GM18519 (cell line): ENCODE data around the gene FBXO41.

Experiments
- ATAC-seq: cut with Tn5 transposase; IDR thresholded peaks from one replicate; pipeline ENCODE4 v1.9.1; 2021; ENCODE audit warnings: mild to moderate bottlenecking, moderate library complexity; ENCODE audit not compliant: unreplicated experiment, low FRiP score

The FBXO41 gene, protein sequence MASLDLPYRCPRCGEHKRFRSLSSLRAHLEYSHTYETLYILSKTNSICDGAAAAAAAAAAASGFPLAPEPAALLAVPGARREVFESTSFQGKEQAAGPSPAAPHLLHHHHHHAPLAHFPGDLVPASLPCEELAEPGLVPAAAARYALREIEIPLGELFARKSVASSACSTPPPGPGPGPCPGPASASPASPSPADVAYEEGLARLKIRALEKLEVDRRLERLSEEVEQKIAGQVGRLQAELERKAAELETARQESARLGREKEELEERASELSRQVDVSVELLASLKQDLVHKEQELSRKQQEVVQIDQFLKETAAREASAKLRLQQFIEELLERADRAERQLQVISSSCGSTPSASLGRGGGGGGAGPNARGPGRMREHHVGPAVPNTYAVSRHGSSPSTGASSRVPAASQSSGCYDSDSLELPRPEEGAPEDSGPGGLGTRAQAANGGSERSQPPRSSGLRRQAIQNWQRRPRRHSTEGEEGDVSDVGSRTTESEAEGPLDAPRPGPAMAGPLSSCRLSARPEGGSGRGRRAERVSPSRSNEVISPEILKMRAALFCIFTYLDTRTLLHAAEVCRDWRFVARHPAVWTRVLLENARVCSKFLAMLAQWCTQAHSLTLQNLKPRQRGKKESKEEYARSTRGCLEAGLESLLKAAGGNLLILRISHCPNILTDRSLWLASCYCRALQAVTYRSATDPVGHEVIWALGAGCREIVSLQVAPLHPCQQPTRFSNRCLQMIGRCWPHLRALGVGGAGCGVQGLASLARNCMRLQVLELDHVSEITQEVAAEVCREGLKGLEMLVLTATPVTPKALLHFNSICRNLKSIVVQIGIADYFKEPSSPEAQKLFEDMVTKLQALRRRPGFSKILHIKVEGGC

DNA sequence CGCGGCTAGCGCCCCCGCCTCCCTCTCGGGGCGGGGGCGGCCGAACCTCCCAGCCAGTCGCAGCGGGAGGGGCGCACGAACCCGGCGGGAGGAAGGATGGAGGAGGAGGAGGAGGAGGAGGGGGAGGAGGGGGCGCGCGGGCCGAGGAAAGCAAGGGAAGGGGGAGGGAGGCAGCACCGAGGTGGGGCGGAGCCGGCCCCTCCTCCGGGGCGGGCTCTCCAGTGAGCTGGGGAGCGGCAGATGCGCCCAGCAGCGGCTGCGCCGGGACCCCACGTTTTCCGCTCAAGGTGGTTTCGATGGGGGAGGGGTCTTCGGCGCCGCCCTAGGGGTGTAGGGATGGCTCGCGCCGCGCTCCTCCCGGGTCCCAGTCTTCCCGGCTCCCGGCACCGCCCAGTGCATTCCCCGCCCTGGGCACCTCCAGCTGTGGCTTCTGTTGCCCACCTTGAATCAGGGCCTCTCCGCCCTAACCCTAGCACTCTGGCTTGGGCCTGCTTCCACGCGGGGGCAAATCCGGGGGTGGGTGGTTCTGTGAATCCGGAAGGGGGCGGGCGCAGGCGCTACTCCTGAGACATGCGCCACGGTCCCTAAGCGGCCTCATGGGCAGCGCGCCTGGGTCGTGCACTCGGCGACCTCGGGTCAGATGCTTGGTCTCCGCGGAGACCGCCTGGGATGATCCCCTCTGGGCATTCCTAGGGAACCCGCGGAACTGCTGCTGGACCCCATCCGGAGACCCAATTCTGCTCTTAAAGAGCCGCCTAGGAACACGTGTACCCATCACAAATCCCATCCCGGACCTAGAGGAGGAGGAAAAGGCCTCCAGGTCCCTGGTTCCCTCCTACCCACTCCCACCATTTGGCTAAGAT is at the start of gene FBXO41:
TSS of gene FBXO41 (minus strand) at position 183 of the 863 bp plus-strand sequence. CDS start 14,848 bp downstream, outside the sequence.
- ATAC-seq, result peak; percentile 31

GRCh38 chr2:73334045-73334444 is 49.8 kb upstream of the FBXO41 start:
- ATAC-seq, result no peak

DNA sequence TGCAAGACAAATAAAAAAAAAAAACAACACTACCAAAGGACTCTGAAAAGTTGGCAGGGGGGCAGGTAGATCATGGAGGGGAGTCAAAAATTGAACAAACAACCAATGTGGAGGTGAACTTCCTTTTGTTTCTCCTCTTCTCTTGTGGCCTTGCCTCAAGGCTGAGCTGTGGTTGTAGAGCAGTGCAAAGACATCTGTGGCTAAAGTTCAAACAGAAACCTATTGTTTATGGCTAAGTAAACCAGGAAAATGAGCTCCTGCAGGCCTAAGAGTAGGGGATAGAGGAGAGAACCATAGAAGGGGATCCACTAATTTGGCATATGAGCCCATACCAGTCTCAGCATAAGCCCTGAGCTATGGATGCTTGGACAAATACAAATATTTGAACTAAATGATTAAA is 49.3 kb upstream of the FBXO41 start:
- ATAC-seq, result no peak

- ATAC-seq, result no peak
These were observed 39.9 kb upstream of the FBXO41 start for GRCh38 chr2:73324126-73324725.

DNA sequence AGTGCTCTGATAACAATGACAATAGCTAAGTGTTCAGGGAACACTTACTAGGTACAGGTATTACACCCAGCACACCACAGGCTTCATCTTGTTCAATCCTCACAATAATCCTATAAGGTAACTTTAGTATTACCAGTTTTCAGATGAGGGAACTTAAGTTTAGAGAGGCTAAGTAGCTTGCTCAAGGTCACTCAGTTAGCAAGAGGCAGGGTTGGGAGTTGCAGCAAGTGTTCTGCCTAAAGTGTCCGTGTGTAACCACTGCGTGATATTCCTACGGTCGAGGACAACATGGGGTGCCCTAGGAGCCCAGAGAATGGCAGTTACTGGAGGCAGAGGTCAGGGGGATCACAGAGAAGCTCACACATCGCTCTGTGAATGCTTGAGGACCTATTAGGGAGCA is 39.3 kb upstream of the FBXO41 start:
- ATAC-seq, result no peak

DNA sequence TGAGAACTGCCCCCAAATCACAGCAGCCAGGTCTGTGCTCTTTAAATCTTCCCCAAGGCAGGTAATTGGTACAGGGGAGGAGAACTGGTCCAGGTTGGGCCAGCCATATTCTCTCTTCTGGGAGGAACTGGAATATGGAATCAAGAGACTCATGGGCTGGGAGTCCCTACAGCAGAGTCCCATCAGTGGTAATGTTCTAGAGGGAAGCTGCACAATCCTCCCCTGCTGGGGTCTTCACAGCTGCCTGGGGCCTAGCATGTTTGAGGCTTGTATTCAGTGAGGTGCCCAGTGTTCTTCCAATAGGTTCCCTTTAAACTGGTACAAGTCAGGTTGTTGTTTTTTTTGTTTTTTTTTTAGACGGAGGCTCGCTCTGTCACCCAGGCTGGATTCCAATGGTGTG is 30.2 kb upstream of the FBXO41 start:
- no peak for ATAC-seq

DNA sequence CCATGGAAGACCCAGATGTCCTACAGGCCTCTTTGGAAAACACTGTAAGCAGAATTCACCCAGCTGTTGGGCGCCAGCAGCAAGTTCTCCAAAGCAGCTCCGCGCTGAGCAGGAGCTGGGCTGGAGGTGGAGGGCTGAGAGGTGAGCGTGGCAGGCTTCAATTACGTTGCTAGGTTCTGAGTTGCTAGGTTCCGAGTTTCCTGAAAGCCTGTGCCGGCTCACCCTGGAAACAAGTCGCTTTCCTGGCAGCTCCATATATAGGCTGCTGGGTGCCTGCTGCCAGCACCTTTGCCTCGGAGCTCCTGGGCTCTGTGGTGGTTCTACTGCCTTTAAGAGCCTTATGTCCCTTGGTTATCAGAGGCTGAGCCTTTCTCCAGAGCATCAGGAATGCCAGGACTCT is 23.4 kb upstream of the FBXO41 start:
- ATAC-seq, result no peak

DNA sequence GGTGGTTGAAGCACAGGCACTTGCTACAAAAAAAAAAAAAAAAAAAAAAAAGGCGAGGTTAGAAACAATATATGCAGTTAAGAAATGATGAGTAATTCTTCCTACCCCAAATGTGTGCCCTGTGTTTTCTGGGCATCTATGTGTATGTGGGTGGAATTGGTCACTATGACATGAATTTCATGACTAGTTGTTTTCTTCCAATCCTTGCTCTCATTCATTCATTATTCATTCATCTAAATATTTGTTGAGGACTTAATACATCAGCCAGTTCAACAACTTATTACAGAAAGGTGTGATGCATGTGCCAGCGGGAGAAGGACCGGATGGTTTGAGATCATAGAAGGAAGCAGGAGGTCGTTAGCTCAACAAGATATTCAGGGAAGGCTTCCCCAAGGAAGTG is 17.4 kb upstream of the FBXO41 start:
- ATAC-seq, result no peak

DNA sequence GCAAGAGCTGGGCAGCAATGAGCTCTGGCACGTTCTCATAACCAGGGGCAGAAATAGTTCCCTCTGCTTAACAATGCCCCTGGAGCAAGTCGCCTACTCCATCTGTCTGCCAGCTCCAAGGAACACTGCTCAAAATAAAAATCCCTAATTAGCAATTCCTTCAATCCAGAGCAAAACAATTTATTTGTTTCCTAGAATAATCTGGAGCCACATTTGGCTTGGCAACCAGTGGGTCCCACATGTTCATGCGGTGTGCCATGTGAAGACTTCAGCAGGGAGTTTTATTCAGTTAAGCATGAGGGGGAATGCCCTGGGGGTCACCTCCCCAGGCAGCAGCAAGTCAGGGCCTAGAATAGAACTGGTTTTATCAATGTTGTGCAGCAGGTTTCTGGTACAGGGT is 16.6 kb upstream of the FBXO41 start:
- ATAC-seq, result no peak

- no peak for ATAC-seq
These were observed 13.3 kb upstream of the FBXO41 start for GRCh38 chr2:73297586-73297985.

DNA sequence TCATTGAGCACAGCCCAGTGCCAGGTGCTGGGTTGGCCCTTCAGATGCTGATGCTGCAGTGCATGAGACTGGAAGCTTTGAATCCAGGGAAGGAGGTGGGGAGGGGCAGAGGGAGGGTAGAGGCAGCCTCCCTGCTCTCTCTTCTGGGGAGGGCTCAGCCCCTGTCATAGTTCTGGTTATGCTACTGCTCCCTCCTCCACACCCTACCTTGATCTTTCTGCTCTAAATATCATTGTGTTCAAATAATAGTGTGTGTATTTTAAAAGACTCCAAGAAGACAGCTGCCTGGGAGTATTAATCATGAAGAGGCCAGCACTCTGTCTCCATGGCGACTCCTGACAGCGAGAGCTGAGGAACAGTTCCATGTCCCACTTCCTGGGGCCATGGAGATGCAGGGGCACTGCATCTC is 12.9 kb upstream of the FBXO41 start:
- ATAC-seq, result no peak

DNA sequence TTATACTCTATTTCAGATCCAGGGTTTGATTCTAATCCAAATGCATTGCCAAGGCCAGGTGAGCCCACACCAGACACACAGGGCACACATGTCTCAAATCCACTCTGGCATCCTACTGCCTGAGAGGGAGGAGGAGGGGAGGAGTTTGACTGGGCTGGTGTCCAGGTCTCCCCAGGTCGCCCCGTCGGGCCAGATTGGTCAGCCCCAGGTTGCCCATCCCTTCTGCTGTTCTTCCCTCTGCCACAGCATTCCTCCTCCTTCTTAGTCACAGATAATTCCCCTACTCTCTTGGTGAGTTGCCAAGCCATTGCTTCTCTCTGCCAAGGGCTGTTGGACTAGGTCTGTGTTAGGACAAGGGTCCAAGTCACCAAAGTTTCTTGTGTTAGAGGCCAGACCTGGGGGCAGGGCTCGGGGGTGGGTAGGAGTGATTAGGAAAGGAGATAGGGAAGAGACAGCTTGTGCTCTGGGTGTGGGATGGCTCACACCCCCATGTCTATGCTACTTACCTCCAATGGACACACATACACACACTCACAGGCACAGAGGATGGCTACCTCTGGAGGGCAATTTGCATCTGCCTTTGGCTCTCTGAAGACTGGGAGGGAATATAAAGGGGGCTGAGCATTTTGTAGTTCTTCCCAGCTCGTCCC is 11.6 kb upstream of the FBXO41 start:
- ATAC-seq, result no peak

DNA sequence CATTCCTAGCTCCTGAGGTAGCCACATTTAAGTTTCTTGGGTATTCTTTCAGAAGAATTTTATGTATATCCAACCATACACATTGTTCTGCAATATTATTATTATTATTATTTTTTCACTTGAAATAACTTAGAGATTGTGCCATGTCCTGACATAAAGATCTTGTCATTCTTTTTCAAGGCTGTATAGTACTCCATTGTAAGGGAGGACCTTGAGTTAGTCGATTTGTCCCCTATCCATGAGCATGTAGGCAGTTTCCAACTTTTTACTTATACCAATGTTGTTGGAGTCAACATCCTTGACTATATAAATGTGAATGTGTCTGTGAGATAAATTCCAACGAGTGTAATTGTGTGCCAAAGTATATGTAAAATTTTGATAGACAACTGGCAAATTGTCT is 10.0 kb upstream of the FBXO41 start:
- ATAC-seq, result no peak

- peak; percentile 88 for ATAC-seq
These were observed 9.4 kb upstream of the FBXO41 start, which contains the start of gene EGR4 for GRCh38 chr2:73293534-73294171. EGR4 (minus strand) TSS chr2:73293548; CDS start chr2:73293317, 231 bp downstream.

DNA sequence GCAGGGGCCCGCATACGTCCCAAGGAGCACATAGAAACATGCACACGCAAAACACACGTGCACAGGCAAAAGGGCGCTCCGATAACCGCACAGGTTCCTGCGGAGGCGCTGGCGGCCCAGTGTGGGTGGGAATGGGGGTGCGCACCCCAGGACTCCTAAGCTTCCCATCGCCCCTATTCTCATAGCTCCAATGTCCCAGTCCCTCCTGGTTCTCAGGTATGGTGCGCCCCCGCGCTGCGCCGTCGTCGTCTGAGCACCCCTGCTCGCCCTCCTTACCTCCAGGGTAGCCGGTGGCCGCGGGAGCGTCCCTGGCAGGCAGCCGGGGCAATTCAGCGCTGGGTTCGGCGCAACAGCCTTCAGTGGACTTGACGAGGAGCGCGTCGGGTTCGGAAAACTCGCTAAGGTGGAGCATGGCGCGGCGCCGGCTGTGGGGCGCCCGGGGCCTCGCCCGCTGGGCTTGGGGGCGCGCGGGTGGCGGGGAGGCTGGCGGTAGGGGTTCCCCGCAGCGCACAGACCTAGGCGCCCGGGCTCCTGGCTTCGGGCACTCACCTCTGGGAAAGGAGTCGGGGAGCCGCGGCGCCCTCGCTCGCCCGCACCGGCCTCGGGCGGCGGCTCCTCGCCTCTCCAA is 8.7 kb upstream of the FBXO41 start:
- no peak for ATAC-seq

- no peak for ATAC-seq
These were observed 8.1 kb upstream of the FBXO41 start for GRCh38 chr2:73292316-73292905.

GRCh38 chr2:73291461-73292315 is 7.4 kb upstream of the FBXO41 start:
- no peak for ATAC-seq

DNA sequence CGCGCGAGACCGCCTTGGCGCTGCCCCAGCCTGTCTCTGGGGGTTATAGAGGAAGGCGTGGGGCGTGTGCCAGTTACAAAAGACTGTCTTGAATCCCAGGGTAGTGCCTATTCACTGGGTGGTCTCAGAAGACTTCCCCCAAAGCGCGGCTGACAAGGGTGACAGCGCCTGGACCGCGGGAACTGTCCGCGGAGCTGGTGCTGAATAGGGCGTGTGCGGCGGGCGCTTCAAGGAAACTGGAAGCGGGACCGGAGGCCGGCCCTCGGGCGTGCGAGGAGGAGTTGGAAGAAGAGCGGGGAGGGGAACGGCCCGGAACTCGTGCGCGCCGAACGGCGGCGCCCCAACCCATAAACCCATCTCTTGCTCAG is 6.8 kb upstream of the FBXO41 start:
- ATAC-seq, result no peak
